Occipital lobe (tissue), 2 donors: Measurements from ENCODE around the gene GINM1. TPM values are rescaled to one million over a fixed set of nuclear protein-coding genes. Genes with fewer than 3 reads are reported as not detected.

Experiments used
- DNase-seq: peaks from one replicate; lab custom pipeline; 2025; lab: John Stamatoyannopoulos, UW
- total RNA-seq: library from RNA; depleted of rRNA; stranded (reverse); fragments of >200 nt; gene quantifications from one replicate; pipeline ENCODE4 v1.2.3, GENCODE V29; 2014

Gene GINM1
- 28.4 TPM for total RNA-seq

GRCh38 chr6:149565527-149566409, at the start of gene GINM1:
Gene GINM1 (plus strand): TSS chr6:149566375. CDS start chr6:149566415, 40 bp downstream.
- peak; percentile 95 for DNase-seq

GRCh38 chr6:149529650-149530049, 36.5 kb upstream of the GINM1 start:
- no peak for DNase-seq

- DNase-seq = no peak
These were observed 31.4 kb upstream of the GINM1 start for GRCh38 chr6:149534742-149535141.

- no peak for DNase-seq
These were observed 25.0 kb upstream of the GINM1 start for GRCh38 chr6:149541139-149541538.

GRCh38 chr6:149544646-149545257, 21.4 kb upstream of the GINM1 start:
- no peak for DNase-seq

GRCh38 chr6:149545258-149545753, 20.9 kb upstream of the GINM1 start:
- DNase-seq = peak; percentile 39

GRCh38 chr6:149545754-149546471, 20.3 kb upstream of the GINM1 start, which contains the start of gene PPIL4:
Gene PPIL4 (minus strand): TSS chr6:149546043. CDS start chr6:149546005, 38 bp downstream.
- peak; percentile 91 for DNase-seq

- DNase-seq = no peak
These were observed 14.3 kb upstream of the GINM1 start for GRCh38 chr6:149551920-149552319.

GRCh38 chr6:149558029-149558428, 8.1 kb upstream of the GINM1 start:
- no peak for DNase-seq

GRCh38 chr6:149559389-149559788, 6.8 kb upstream of the GINM1 start:
- no peak for DNase-seq

GRCh38 chr6:149560736-149561135, 5.4 kb upstream of the GINM1 start:
- DNase-seq = no peak

- DNase-seq = no peak
These were observed 2.8 kb upstream of the GINM1 start for GRCh38 chr6:149563203-149563927.

- no peak for DNase-seq
These were observed 2.2 kb upstream of the GINM1 start for GRCh38 chr6:149563928-149564325.

GRCh38 chr6:149566410-149567193, 427 bp downstream of the GINM1 start:
- DNase-seq = peak; percentile 66

- DNase-seq = no peak
These were observed 1.0 kb downstream of the GINM1 start for GRCh38 chr6:149567194-149567586.

- DNase-seq = no peak
These were observed 1.9 kb downstream of the GINM1 start for GRCh38 chr6:149567945-149568585.

- no peak for DNase-seq
These were observed 14.7 kb downstream of the GINM1 start for GRCh38 chr6:149580880-149581279.

- DNase-seq = no peak
These were observed 15.2 kb downstream of the GINM1 start for GRCh38 chr6:149581349-149581748.

- DNase-seq = no peak
These were observed 20.0 kb downstream of the GINM1 start for GRCh38 chr6:149586149-149586548.

GRCh38 chr6:149592983-149593382, 26.8 kb downstream of the GINM1 start:
- DNase-seq = no peak
